Epithelial cell of proximal tubule (primary cell): ENCODE data around the gene DRGX. TPM values are rescaled to one million over a fixed set of nuclear protein-coding genes. Genes with fewer than 3 reads are reported as not detected.

Source experiments
- DNase-seq: peaks from one replicate; pipeline ENCODE4 v3.0.0-alpha.2; 2011; ENCODE audit warnings: low read depth
- H3K4me3 ChIP-seq: 2 replicates; pipeline ENCODE4 v1.5.1; 2011; ENCODE audit warnings: low read depth, mild to moderate bottlenecking, low read length
- total RNA-seq: library from RNA; depleted of rRNA; stranded (reverse); fragments of >200 nt; gene quantifications from 2 replicates; pipeline ENCODE4 v1.2.3, GENCODE V29; 2015
- TF ChIP-seq, protein P1 (sequence below): conservative IDR thresholded peaks from 2 replicates; pipeline ENCODE4 v1.5.1; 2012; ENCODE audit warnings: low read depth, mild to moderate bottlenecking, low read length

DRGX gene
- total RNA-seq, 1 donor from 2014 or later, result not detected

DNA sequence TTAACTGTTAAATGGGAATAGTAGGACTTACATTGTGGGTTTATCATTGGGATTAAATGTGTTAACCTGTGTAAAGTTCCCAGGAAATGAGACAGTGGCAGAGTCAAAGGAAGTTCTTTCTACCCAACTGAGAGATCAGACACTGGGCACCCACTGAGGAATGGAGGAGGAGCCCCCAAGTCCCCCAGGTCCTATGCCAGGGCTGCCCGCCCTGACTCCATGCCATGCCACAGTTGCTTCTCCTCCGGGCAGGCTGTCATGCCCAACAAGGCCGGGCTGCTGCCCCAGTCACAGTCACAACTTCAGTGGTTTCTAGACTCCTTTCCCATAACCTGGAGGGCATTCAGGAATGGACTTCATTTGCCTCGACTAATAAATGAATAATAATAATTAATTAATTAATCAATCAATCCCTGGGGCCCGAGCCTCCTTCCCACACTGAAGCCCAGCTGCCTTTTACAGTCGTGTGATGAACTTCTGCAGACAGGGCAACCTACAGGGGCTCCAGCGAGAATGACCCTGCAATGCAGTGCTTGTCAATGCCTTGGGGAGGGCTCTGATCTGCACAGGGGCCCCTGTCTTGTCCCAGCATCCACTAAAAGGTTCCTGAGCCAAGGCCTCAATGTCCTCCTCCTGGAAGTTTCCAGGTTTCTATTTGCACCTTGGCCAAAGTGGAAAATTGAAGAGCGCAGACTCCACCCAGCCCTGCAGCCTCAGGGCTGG, 32.4 kb downstream of the DRGX start:
- DNase-seq, result no peak
- TF ChIP-seq, protein P1, sequence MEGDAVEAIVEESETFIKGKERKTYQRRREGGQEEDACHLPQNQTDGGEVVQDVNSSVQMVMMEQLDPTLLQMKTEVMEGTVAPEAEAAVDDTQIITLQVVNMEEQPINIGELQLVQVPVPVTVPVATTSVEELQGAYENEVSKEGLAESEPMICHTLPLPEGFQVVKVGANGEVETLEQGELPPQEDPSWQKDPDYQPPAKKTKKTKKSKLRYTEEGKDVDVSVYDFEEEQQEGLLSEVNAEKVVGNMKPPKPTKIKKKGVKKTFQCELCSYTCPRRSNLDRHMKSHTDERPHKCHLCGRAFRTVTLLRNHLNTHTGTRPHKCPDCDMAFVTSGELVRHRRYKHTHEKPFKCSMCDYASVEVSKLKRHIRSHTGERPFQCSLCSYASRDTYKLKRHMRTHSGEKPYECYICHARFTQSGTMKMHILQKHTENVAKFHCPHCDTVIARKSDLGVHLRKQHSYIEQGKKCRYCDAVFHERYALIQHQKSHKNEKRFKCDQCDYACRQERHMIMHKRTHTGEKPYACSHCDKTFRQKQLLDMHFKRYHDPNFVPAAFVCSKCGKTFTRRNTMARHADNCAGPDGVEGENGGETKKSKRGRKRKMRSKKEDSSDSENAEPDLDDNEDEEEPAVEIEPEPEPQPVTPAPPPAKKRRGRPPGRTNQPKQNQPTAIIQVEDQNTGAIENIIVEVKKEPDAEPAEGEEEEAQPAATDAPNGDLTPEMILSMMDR, result no peak
- no peak overlapping the region for H3K4me3 ChIP-seq

DNA sequence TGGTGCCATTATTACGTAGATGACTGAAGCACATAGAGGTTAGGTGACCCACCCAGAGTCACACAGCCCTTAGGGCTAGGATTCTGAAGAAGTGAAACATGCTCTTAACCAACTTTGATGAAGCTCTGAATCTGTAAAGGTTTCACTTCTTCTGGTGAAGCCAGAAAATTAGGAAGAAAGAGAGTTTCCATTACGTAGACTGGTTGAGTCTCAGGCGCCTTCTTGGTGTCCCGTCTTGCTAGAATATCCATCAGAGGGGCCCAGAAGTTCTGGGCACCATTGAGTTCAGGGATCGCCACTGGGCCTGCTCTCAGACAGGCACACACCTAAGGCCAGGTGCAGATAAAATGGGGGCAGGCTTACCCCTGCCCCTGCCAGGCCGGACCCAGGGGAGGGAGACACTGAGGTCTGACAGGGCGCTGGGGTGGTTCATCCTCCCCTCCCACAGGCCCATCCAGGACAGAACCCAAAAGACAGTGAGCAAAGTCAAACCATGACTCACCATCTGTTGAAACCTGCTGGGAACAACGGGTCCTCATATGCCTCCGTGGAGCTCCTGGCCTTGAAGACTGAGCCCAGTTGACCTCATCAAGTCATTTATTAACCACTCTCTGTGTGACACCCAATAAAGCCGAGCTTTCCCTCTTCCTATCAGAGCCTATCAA, 33.2 kb downstream of the DRGX start:
- peak; percentile 31 for DNase-seq

DNA sequence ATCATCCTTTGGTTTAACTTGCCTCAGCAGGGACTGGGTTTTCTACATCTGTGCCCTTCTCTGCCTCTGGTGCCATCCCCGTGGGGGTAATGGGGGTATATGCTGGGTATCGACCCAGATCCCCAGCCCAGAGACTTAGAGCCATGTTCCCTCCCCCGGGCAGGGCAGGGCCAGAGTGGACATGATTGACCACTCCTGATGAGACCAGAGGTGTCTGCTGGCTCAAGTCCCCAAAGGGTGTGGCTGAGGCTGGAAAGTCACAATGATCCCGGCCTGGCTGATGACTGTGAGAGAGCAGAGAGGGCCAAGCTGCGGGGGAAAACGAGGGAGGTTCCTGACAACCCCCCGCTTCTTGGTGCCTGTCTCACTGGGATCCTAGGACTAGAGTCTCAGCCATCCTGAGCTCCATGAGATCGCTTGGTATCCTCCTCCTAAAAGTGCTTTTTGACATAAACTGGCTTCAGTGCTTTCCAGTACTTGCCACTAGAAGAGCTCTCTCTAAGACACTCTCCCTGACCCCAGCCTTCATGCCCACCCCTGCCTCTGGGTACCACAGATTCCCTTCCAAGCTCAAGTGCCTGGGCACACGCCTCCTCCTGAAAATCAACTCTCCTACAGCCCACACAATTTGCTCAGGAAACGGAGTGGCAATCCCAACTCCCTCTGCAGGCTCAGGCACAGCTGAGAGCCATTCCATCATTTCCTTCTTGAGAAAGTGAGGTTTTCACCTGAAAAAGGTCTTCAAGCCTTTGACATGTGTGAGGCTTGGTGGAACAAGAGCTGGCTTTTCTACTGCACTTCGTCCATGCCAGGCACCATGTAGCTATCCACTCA, 33.9 kb downstream of the DRGX start:
- TF ChIP-seq, protein P1, result no peak
- H3K4me3 ChIP-seq, result no peak overlapping the region
- no peak for DNase-seq

More for the DNA sequence above, 33.2 kb downstream of the DRGX start:
- no peak overlapping the region for H3K4me3 ChIP-seq
- TF ChIP-seq, protein P1, result no peak

DNA sequence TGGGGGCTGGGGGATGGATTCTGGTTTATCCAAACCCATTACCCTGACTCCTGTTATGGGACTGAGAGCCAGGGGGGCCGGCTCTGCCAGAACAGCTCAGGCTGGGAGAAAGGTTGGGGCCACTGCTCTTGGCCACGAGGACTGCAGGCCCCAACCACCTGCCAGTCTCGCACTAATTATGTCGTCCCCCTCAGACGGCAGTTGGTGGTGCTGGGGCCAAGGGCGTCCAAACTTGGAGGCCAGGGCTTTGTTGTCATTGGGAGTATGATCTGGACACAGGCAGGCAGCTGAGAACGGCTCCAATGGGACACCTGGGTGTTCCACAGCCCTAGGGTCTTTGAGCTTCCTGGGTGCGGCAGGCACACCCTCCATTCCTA, 34.7 kb downstream of the DRGX start:
- no peak for DNase-seq
- TF ChIP-seq, protein P1, result no peak
- no peak overlapping the region for H3K4me3 ChIP-seq

DNA sequence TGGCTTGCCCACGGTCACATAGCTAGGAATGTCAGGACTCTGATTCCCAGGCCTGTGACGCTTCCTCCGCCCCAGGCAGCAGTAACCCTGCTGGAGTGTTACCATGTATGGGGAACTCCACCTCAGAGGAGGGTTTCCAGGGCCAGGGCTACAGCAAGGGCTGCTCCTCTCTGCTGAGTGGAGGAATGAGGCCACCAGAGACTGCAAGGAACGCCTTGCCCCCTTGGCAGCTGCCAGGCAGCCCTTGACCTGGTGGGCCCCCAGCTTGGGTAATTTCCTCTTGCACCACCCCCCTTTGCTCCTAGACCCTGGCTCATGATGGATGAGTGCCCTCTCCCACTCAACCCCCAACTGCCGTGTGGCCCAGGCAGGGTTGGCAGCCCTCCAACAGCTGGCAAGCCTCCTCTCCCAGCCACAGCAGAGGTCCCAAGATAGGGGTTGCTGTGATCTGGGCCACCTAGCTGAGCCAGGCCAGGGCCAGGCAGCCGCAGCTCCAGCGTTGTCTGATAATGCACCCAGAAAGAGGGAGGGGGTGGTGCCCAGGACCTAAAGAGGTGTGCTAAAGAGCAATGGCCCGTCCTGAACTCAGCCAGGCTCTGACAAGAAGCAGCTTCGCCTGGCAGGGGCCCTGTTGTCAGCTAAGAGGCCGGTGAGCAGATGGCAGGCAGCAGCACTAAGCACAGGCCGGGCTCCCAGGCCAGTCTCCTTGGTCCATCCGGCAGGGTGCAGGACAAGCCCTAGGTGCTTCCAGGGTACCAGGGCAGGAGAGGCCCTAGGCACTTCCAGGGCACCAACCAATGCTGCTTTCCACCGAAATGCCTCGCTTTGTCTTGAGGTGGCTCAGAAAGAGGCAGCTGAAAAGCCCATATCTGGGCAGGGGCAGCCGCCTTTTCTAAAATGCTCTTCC, 35.4 kb downstream of the DRGX start:
- no peak for DNase-seq
- TF ChIP-seq, protein P1, result no peak
- no peak overlapping the region for H3K4me3 ChIP-seq

DNA sequence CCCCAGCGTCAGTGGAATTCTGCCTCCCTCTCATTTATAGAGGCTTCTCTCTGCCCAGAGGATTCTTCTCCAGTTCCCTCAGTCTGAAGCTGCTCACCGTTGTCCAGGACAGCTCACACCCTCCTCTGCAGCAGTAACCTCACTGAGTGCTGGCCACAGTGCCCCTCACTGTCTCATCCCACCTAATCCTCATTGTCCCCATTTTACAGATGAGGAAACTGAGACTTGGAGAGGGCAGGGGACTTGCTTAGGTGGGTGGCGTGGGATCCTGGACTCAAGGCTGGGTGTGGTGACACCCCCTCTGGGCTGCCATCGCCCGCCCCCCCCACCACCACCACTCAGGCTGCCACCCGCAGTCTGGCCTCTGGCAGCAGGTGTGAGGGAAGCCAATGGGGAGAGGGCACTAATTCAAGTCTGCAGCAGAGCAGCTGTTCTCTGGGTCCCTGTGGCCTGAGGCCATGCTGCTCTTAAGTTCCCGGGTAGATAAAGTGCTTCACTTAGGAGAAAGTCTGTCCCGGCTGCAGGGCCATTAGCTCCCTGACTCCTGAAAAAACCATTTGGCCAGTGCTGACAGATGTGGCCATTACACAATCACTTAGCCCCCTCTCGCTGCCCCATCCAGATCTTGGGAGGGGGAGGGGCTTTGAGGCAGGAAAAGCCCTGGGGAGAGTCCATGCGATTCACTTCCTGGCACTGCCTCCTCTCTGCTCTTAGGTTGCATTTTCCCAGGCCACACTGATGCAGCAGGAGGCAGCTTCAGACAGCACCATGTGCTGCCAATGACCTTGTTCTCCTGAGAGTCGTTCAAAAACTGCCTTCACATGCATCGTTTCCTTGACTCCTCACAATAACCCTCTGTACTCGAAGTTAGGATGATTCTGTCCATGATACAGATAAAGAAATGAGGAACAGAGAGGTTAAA, 36.3 kb downstream of the DRGX start:
- no peak for DNase-seq
- TF ChIP-seq, protein P1, result no peak
- H3K4me3 ChIP-seq, result no peak overlapping the region
